Immature natural killer cell (primary cell): ENCODE data around the gene EDIL3. TPM values are rescaled to one million over a fixed set of nuclear protein-coding genes. Genes with fewer than 3 reads are reported as not detected.

Experiments used
- DNase-seq, 3 donors: peaks; one replicate each; pipeline ENCODE4 v3.0.0; 2022; ENCODE audit warnings: mixed read lengths in 1 of 3
- H3K27ac Mint-ChIP-seq, 6 donors: one replicate each; pipeline ENCODE4 v1.8.0; 2020; ENCODE audit warnings: mixed read lengths in 6 of 6, mild to moderate bottlenecking in 5 of 6, inconsistent platforms in 4 of 6, moderate library complexity in 3 of 6
- H3K27me3 Mint-ChIP-seq, 3 donors: one replicate each; pipeline ENCODE4 v1.8.0; 2020 to 2021; ENCODE audit warnings: low read depth in 3 of 3, mild to moderate bottlenecking in 3 of 3, mixed read lengths in 3 of 3, moderate library complexity in 3 of 3, inconsistent platforms in 1 of 3
- H3K36me3 Mint-ChIP-seq, 3 donors: one replicate each; pipeline ENCODE4 v1.8.0; 2020; ENCODE audit warnings: mixed read lengths in 3 of 3, inconsistent platforms in 2 of 3, mild to moderate bottlenecking in 2 of 3
- H3K4me1 Mint-ChIP-seq, 2 donors: one replicate each; pipeline ENCODE4 v1.8.0; 2020; ENCODE audit warnings: inconsistent platforms in 2 of 2, mild to moderate bottlenecking in 2 of 2, mixed read lengths in 2 of 2, moderate library complexity in 1 of 2
- H3K4me3 Mint-ChIP-seq, 5 donors: one replicate each; pipeline ENCODE4 v1.8.0; 2020; ENCODE audit warnings: mild to moderate bottlenecking in 5 of 5, mixed read lengths in 5 of 5, inconsistent platforms in 3 of 5, moderate library complexity in 3 of 5
- H3K9me3 Mint-ChIP-seq, 6 donors: one replicate each; pipeline ENCODE4 v1.8.0; 2020; ENCODE audit warnings: mild to moderate bottlenecking in 6 of 6, mixed read lengths in 6 of 6, inconsistent platforms in 4 of 6, moderate library complexity in 3 of 6
- polyA plus RNA-seq, 3 donors: library from polyadenylated mRNA; unstranded; fragments of 300-500 nt; fragmentation: Illumina TruSeq; gene quantifications; one replicate each; pipeline ENCODE4 v1.2.3, GENCODE V29; 2021

EDIL3 gene
- polyA plus RNA-seq, 3 donors from 2014 or later: not detected

DNA sequence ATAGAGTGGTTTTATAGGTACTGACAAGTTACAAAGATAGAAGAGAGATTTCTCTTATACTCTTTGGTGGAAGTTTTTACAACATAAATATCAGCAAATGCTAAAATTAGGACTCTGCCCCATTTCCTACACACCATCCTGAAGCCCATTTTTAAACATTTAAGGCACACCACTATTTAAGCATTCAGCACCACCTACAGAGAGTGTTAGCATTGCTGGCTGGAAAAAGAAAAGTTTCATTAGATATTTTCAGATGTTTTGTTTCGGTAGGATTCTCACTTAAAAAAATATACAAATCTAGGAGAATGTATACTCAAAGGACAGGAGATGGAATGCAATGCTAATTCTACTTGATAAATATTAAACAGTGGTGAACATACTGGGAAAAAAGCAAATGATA is 471.1 kb downstream of the EDIL3 start:
- Mint-ChIP-seq H3K4me3 (no peak overlapping the region), H3K9me3 (peaks cover 0 to 3% (median under 1%) of the 10 kb centered on the region in 6 donors), H3K36me3 (no peaks in the 10 kb centered on the region), H3K4me1 (no peaks in the 10 kb centered on the region), H3K27ac (no peak overlapping the region), H3K27me3 (peaks cover 0 to 2% (median 0%) of the 10 kb centered on the region in 3 donors)
- DNase-seq: no peak

DNA sequence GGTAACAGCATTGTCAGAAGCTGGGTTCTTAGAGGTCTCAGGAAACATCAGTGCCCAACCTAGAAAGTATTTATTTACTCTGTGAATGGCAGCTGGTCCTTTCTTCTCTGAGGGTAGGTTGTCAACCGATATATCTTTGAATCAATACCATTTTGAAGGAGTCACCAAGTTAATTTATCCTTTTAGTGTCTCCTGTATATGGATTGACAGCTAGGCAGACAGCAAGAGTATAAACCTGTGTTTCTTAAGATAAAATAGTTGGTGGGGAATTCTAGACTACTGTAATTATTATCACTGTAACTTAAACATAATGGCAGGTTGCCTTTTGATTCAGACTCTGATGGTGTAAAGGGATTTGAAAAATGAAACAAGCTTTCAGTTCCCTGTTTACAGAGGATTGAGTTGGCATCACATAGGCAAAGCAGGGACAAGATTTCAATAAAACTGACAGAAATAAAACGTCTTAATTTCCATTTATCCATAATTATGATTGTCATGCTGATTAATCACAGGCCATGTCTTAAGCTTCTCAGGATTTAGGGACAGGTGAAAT is 473.2 kb downstream of the EDIL3 start:
- Mint-ChIP-seq H3K4me3 (no peak overlapping the region), H3K27me3 (peaks cover 0 to 2% (median 0%) of the 10 kb centered on the region in 3 donors), H3K36me3 (no peaks in the 10 kb centered on the region), H3K27ac (no peak overlapping the region), H3K4me1 (no peaks in the 10 kb centered on the region), H3K9me3 (peaks cover 0 to 5% (median under 1%) of the 10 kb centered on the region in 6 donors)
- no peak for DNase-seq

GRCh38 chr5:83900306-83900705 is 484.4 kb downstream of the EDIL3 start:
- no peaks in the 10 kb centered on the region for H3K4me1 Mint-ChIP-seq
- H3K36me3 Mint-ChIP-seq: no peaks in the 10 kb centered on the region
- H3K4me3 Mint-ChIP-seq: no peak overlapping the region
- peaks cover 0 to 9% (median 7%) of the 10 kb centered on the region in 6 donors for H3K9me3 Mint-ChIP-seq
- H3K27me3 Mint-ChIP-seq: peaks cover 0 to 3% (median 0%) of the 10 kb centered on the region in 3 donors
- DNase-seq: no peak
- H3K27ac Mint-ChIP-seq: no peak overlapping the region

DNA sequence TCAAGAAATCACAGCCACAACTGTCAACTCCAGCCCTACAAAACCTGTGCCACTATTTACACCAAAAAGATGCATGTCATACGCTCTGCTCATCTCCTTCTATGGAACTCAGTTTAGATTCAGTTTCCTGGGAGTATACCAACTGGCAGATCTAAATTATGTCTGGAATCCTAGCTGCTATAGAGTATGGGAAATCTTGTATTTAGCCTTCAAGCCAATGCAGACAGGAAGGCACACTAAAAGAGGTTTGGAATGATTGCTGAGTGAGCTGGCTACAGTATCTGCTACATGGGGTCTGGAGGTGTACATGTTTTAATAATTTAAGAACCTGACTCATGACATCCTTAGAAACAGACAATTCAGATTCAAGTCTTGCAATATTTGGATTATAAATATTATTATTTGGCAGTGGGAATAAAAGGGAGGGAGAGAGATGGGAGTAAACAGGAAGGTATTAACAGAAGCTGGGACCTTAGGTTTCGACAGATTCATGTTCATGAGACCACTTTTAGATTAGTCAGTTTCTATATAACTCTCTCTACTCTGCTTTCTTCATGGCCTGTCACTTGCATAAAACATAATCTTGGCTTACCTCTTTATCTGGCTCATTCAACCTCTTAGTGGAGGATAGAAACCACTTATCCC is 485.2 kb downstream of the EDIL3 start:
- Mint-ChIP-seq H3K36me3 (no peaks in the 10 kb centered on the region), H3K27me3 (peaks cover 0 to 3% (median 0%) of the 10 kb centered on the region in 3 donors), H3K4me3 (no peak overlapping the region), H3K27ac (no peak overlapping the region), H3K9me3 (peaks cover 2 to 8% (median 7%) of the 10 kb centered on the region in 6 donors), H3K4me1 (no peaks in the 10 kb centered on the region)
- DNase-seq: no peak

GRCh38 chr5:83895860-83896259 is 488.8 kb downstream of the EDIL3 start:
- Mint-ChIP-seq H3K27me3 (peaks cover 0 to 2% (median 0%) of the 10 kb centered on the region in 3 donors), H3K27ac (no peak overlapping the region), H3K4me3 (no peak overlapping the region), H3K36me3 (no peaks in the 10 kb centered on the region), H3K9me3 (peaks cover 7 to 11% (median 7%) of the 10 kb centered on the region in 6 donors), H3K4me1 (no peaks in the 10 kb centered on the region)
- DNase-seq: no peak

GRCh38 chr5:83891261-83891660 is 493.4 kb downstream of the EDIL3 start:
- H3K9me3 Mint-ChIP-seq: peaks cover 4 to 17% (median 6%) of the 10 kb centered on the region in 6 donors
- H3K4me1 Mint-ChIP-seq: no peaks in the 10 kb centered on the region
- no peak overlapping the region for H3K4me3 Mint-ChIP-seq
- no peak overlapping the region for H3K27ac Mint-ChIP-seq
- DNase-seq: no peak
- H3K36me3 Mint-ChIP-seq: no peaks in the 10 kb centered on the region
- H3K27me3 Mint-ChIP-seq: peaks cover 0 to 3% (median 0%) of the 10 kb centered on the region in 3 donors
